ENCODE results near the gene IL3.

IL3 gene

GRCh38 chr5:132074772-132075718 is 14.6 kb downstream of the IL3 start:
- Histone ChIP-seq H3K14ac (ENCODE audit: low read length) (peak overlapping the region; percentile 65), H2BK120ac (ENCODE audit: low read depth, low read length) (no peak overlapping the region), H3K4ac (ENCODE audit: low read length) (no peak overlapping the region), H3K9me3 (replicated peaks in 1 of 2; ENCODE audit: control insufficient read depth in 2 of 2, insufficient read depth in 1 of 2, low read depth in 1 of 2, low read length in 2 of 2) (no peaks in the 10 kb centered on the region), H3K4me2 (ENCODE audit: insufficient read depth, low read length, poor library complexity, severe bottlenecking) (no peak overlapping the region), H3K23ac (ENCODE audit: low read depth, low read length, poor library complexity) (peak overlapping the region; percentile 81), H3K18ac (ENCODE audit: low read length) (peak overlapping the region; percentile 74), H2AFZ (ENCODE audit: low read length) (no peak overlapping the region), H4K8ac (ENCODE audit: low read depth, low read length) (no peak overlapping the region), H3K36me3 (replicated peaks in 1 of 2; ENCODE audit: control insufficient read depth in 2 of 2, insufficient read depth in 2 of 2, low read length in 2 of 2) (no peaks in the 10 kb centered on the region), H3K9ac (ENCODE audit: low read depth, low read length, poor library complexity) (no peak overlapping the region), H2BK5ac (ENCODE audit: low read length) (no peak overlapping the region), H2BK15ac (ENCODE audit: low read length) (peak overlapping the region; percentile 59), H3K4me1 (ENCODE audit: control insufficient read depth in 2 of 2, insufficient read depth in 1 of 2, low read depth in 1 of 2, low read length in 2 of 2) (peaks cover 0 to 9% of the 10 kb centered on the region in 2 donors), H3K79me1 (ENCODE audit: low read depth, low read length) (no peaks in the 10 kb centered on the region), H4K91ac (ENCODE audit: low read depth, low read length, poor library complexity) (no peak overlapping the region), H3K4me3 (ENCODE audit: low read length in 2 of 2) (no peak overlapping the region), H3K27me3 (ENCODE audit: control insufficient read depth in 3 of 3, insufficient read depth in 3 of 3, low read depth in 1 of 3, low read length in 3 of 3) (no peaks in the 10 kb centered on the region), H2AK5ac (ENCODE audit: low read depth, low read length) (peak overlapping the region; percentile 40), H3K27ac (replicated peaks; ENCODE audit: low read length) (no peak overlapping the region), H2BK12ac (ENCODE audit: low read length) (no peak overlapping the region)
- WGBS, 2 donors (ENCODE audit: extremely low coverage in 2 of 2, insufficient read length in 2 of 2, insufficient replicate concordance in 1 of 2), result no CpG with 5 or more reads among the region's 16 CpGs
- DNase-seq (ENCODE audit: low spot score), result no peak

- Histone ChIP-seq H3K36me3 (replicated peaks in 1 of 2; ENCODE audit: control insufficient read depth in 2 of 2, insufficient read depth in 2 of 2, low read length in 2 of 2) (no peaks in the 10 kb centered on the region), H3K27ac (replicated peaks; ENCODE audit: low read length) (no peak overlapping the region), H3K27me3 (ENCODE audit: control insufficient read depth in 3 of 3, insufficient read depth in 3 of 3, low read depth in 1 of 3, low read length in 3 of 3) (no peaks in the 10 kb centered on the region), H3K23ac (ENCODE audit: low read depth, low read length, poor library complexity) (no peak overlapping the region), H3K4me3 (ENCODE audit: low read length in 2 of 2) (no peak overlapping the region), H4K8ac (ENCODE audit: low read depth, low read length) (no peak overlapping the region), H2BK15ac (ENCODE audit: low read length) (no peak overlapping the region), H3K9ac (ENCODE audit: low read depth, low read length, poor library complexity) (peak overlapping the region; percentile 15), H3K79me1 (ENCODE audit: low read depth, low read length) (no peaks in the 10 kb centered on the region), H3K4ac (ENCODE audit: low read length) (no peak overlapping the region), H3K9me3 (replicated peaks in 1 of 2; ENCODE audit: control insufficient read depth in 2 of 2, insufficient read depth in 1 of 2, low read depth in 1 of 2, low read length in 2 of 2) (no peaks in the 10 kb centered on the region), H2AFZ (ENCODE audit: low read length) (no peak overlapping the region), H3K18ac (ENCODE audit: low read length) (no peak overlapping the region), H2BK12ac (ENCODE audit: low read length) (no peak overlapping the region), H3K4me1 (ENCODE audit: control insufficient read depth in 2 of 2, insufficient read depth in 1 of 2, low read depth in 1 of 2, low read length in 2 of 2) (peaks cover 0 to 9% of the 10 kb centered on the region in 2 donors), H2BK120ac (ENCODE audit: low read depth, low read length) (no peak overlapping the region), H2BK5ac (ENCODE audit: low read length) (no peak overlapping the region), H3K4me2 (ENCODE audit: insufficient read depth, low read length, poor library complexity, severe bottlenecking) (no peak overlapping the region), H3K14ac (ENCODE audit: low read length) (no peak overlapping the region), H4K91ac (ENCODE audit: low read depth, low read length, poor library complexity) (no peak overlapping the region), H2AK5ac (ENCODE audit: low read depth, low read length) (no peak overlapping the region)
- no peak for DNase-seq (ENCODE audit: low spot score)
- WGBS, 2 donors (ENCODE audit: extremely low coverage in 2 of 2, insufficient read length in 2 of 2, insufficient replicate concordance in 1 of 2), result no CpG with 5 or more reads among the region's 2 CpGs
Observed at GRCh38 chr5:132075719-132076077, 15.2 kb downstream of the IL3 start.

GRCh38 chr5:132076202-132076830 is 15.9 kb downstream of the IL3 start:
- WGBS, 2 donors (ENCODE audit: extremely low coverage in 2 of 2, insufficient read length in 2 of 2, insufficient replicate concordance in 1 of 2), result no CpG with 5 or more reads among the region's 11 CpGs
- peak overlapping the region; percentile 6 for H3K23ac ChIP-seq (ENCODE audit: low read depth, low read length, poor library complexity)
- no peak overlapping the region for H2BK12ac ChIP-seq (ENCODE audit: low read length)
- no peak overlapping the region for H2BK5ac ChIP-seq (ENCODE audit: low read length)
- H3K4me2 ChIP-seq (ENCODE audit: insufficient read depth, low read length, poor library complexity, severe bottlenecking), result no peak overlapping the region
- H3K4me1 ChIP-seq (ENCODE audit: control insufficient read depth in 2 of 2, insufficient read depth in 1 of 2, low read depth in 1 of 2, low read length in 2 of 2), result peaks cover 0 to 9% of the 10 kb centered on the region in 2 donors
- H2BK120ac ChIP-seq (ENCODE audit: low read depth, low read length), result no peak overlapping the region
- no peak overlapping the region for H3K9ac ChIP-seq (ENCODE audit: low read depth, low read length, poor library complexity)
- H2AK5ac ChIP-seq (ENCODE audit: low read depth, low read length), result peak overlapping the region; percentile 29
- no peak overlapping the region for H3K27ac ChIP-seq (replicated peaks; ENCODE audit: low read length)
- H3K27me3 ChIP-seq (ENCODE audit: control insufficient read depth in 3 of 3, insufficient read depth in 3 of 3, low read depth in 1 of 3, low read length in 3 of 3), result no peaks in the 10 kb centered on the region
- H4K91ac ChIP-seq (ENCODE audit: low read depth, low read length, poor library complexity), result no peak overlapping the region
- no peaks in the 10 kb centered on the region for H3K9me3 ChIP-seq (replicated peaks in 1 of 2; ENCODE audit: control insufficient read depth in 2 of 2, insufficient read depth in 1 of 2, low read depth in 1 of 2, low read length in 2 of 2)
- no peak overlapping the region for H2AFZ ChIP-seq (ENCODE audit: low read length)
- no peaks in the 10 kb centered on the region for H3K79me1 ChIP-seq (ENCODE audit: low read depth, low read length)
- H3K14ac ChIP-seq (ENCODE audit: low read length), result no peak overlapping the region
- H2BK15ac ChIP-seq (ENCODE audit: low read length), result no peak overlapping the region
- no peak overlapping the region for H3K18ac ChIP-seq (ENCODE audit: low read length)
- H3K4me3 ChIP-seq (ENCODE audit: low read length in 2 of 2), result no peak overlapping the region
- H4K8ac ChIP-seq (ENCODE audit: low read depth, low read length), result no peak overlapping the region
- no peak for DNase-seq (ENCODE audit: low spot score)
- H3K4ac ChIP-seq (ENCODE audit: low read length), result no peak overlapping the region
- H3K36me3 ChIP-seq (replicated peaks in 1 of 2; ENCODE audit: control insufficient read depth in 2 of 2, insufficient read depth in 2 of 2, low read length in 2 of 2), result no peaks in the 10 kb centered on the region

- H3K4ac ChIP-seq (ENCODE audit: low read length), result no peak overlapping the region
- H2BK15ac ChIP-seq (ENCODE audit: low read length), result no peak overlapping the region
- H4K8ac ChIP-seq (ENCODE audit: low read depth, low read length), result no peak overlapping the region
- no peak overlapping the region for H4K91ac ChIP-seq (ENCODE audit: low read depth, low read length, poor library complexity)
- no peak overlapping the region for H2BK5ac ChIP-seq (ENCODE audit: low read length)
- H3K23ac ChIP-seq (ENCODE audit: low read depth, low read length, poor library complexity), result no peak overlapping the region
- H3K36me3 ChIP-seq (replicated peaks in 1 of 2; ENCODE audit: control insufficient read depth in 2 of 2, insufficient read depth in 2 of 2, low read length in 2 of 2), result no peaks in the 10 kb centered on the region
- H3K4me1 ChIP-seq (ENCODE audit: control insufficient read depth in 2 of 2, insufficient read depth in 1 of 2, low read depth in 1 of 2, low read length in 2 of 2), result peaks cover 0 to 9% of the 10 kb centered on the region in 2 donors
- no peak overlapping the region for H3K4me2 ChIP-seq (ENCODE audit: insufficient read depth, low read length, poor library complexity, severe bottlenecking)
- H2BK12ac ChIP-seq (ENCODE audit: low read length), result no peak overlapping the region
- no peaks in the 10 kb centered on the region for H3K79me1 ChIP-seq (ENCODE audit: low read depth, low read length)
- WGBS, 2 donors (ENCODE audit: extremely low coverage in 2 of 2, insufficient read length in 2 of 2, insufficient replicate concordance in 1 of 2), result no CpG with 5 or more reads among the region's 8 CpGs
- no peak overlapping the region for H2AK5ac ChIP-seq (ENCODE audit: low read depth, low read length)
- H2BK120ac ChIP-seq (ENCODE audit: low read depth, low read length), result no peak overlapping the region
- no peak overlapping the region for H3K14ac ChIP-seq (ENCODE audit: low read length)
- no peak overlapping the region for H3K18ac ChIP-seq (ENCODE audit: low read length)
- H3K9ac ChIP-seq (ENCODE audit: low read depth, low read length, poor library complexity), result no peak overlapping the region
- no peaks in the 10 kb centered on the region for H3K9me3 ChIP-seq (replicated peaks in 1 of 2; ENCODE audit: control insufficient read depth in 2 of 2, insufficient read depth in 1 of 2, low read depth in 1 of 2, low read length in 2 of 2)
- no peak overlapping the region for H2AFZ ChIP-seq (ENCODE audit: low read length)
- no peak overlapping the region for H3K4me3 ChIP-seq (ENCODE audit: low read length in 2 of 2)
- H3K27me3 ChIP-seq (ENCODE audit: control insufficient read depth in 3 of 3, insufficient read depth in 3 of 3, low read depth in 1 of 3, low read length in 3 of 3), result no peaks in the 10 kb centered on the region
- no peak overlapping the region for H3K27ac ChIP-seq (replicated peaks; ENCODE audit: low read length)
- no peak for DNase-seq (ENCODE audit: low spot score)
Observed at GRCh38 chr5:132076983-132077382, 16.5 kb downstream of the IL3 start.
